Measurements from ENCODE around the gene PATL2. TPM values are rescaled to one million over a fixed set of nuclear protein-coding genes. Genes with fewer than 3 reads are reported as not detected.

The PATL2 gene
- total RNA-seq, 4 donors from 2014 or later, result 0.22 to 3.8 (median 1.7) TPM

DNA sequence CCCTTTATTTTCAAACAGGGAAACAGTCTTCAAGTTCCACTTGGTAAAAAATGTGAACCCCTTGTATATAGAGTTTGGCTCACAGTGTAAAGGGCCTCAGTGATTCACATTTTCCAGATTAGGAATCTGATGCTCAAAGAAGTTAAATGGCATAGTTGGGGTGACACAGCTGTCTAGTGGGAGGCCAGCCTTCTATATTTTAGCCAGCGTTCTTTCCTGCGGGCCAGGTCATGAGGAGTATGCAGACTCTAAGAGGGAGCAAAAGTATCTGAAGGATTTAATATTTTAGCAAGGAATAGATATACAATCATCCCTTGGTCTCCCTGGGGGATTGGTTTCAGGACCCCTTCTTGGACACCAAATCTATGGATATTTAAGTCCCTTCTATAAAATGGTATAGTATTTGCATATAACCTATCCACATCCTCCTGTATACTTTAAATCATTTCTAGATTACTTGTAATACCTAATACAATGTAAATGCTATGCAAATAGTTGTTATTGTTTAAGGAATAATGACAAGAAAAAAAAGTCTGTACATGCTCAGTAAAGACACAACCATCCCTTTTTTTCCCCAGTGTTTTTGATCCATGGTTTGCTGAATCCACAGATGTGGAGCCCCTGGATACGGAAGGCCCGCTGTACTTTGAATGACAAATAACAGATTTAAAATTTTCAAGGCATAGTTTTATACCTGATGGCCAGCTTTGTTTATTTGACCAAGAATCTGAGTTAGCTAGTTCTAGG is 7.2 kb upstream of the PATL2 start:
- no peak overlapping the region for H3K27ac ChIP-seq
- H3K27me3 ChIP-seq, result no peaks in the 10 kb centered on the region
- TF ChIP-seq, protein P1, sequence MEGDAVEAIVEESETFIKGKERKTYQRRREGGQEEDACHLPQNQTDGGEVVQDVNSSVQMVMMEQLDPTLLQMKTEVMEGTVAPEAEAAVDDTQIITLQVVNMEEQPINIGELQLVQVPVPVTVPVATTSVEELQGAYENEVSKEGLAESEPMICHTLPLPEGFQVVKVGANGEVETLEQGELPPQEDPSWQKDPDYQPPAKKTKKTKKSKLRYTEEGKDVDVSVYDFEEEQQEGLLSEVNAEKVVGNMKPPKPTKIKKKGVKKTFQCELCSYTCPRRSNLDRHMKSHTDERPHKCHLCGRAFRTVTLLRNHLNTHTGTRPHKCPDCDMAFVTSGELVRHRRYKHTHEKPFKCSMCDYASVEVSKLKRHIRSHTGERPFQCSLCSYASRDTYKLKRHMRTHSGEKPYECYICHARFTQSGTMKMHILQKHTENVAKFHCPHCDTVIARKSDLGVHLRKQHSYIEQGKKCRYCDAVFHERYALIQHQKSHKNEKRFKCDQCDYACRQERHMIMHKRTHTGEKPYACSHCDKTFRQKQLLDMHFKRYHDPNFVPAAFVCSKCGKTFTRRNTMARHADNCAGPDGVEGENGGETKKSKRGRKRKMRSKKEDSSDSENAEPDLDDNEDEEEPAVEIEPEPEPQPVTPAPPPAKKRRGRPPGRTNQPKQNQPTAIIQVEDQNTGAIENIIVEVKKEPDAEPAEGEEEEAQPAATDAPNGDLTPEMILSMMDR (IDR thresholded peaks at IDR 0.05), result no peak
- TF ChIP-seq POLR2A (IDR thresholded peaks at IDR 0.05), result no peak
- peaks cover 0 to 15% of the 10 kb centered on the region in 2 donors for H3K4me1 ChIP-seq
- DNase-seq, result no peak
- 65 to 67% methylated on average over 4 of the region's 4 CpGs for WGBS, 2 donors
- no peak overlapping the region for H3K4me3 ChIP-seq (replicated peaks in 1 of 3)
- H3K9me3 ChIP-seq, result no peaks in the 10 kb centered on the region
- intact Hi-C loops (cut with DNase I), result no loop called here
- peaks cover 38 to 40% of the 10 kb centered on the region in 2 donors for H3K36me3 ChIP-seq

DNA sequence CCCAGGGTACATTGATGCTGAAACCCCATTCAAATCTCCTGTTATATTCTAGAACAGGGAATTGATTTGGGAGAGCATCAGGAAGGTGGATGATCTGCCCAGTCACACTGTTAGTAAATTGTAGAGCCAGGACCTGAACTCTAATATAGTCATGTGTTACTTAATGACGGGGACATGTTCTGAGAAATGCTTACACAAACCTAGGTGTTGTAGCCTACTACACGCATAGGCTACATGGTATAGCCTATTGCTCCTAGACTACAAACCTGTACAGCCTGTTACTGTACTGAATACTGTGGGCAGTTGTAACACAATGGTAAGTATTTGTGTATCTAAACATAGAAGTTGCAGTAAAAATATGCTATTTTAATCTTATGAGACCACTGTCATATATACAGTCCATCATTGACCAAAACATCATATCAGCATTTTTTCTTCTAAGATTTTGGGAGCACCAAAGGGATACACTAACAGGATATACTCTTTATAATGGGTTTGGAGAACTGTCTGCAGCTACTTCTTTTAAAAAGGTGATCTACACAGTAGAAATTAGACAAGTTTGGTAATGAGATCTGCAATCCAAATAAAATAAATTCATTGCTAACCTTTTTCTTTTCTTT is 6.0 kb upstream of the PATL2 start:
- 78 to 84% methylated on average over 2 of the region's 2 CpGs for WGBS, 2 donors
- no peaks in the 10 kb centered on the region for H3K9me3 ChIP-seq
- intact Hi-C loops (cut with DNase I), result no loop called here
- H3K4me1 ChIP-seq, result peaks cover 0 to 17% of the 10 kb centered on the region in 2 donors
- DNase-seq, result no peak
- H3K27ac ChIP-seq, result no peak overlapping the region
- no peak overlapping the region for H3K4me3 ChIP-seq (replicated peaks in 1 of 3)
- no peaks in the 10 kb centered on the region for H3K27me3 ChIP-seq
- TF ChIP-seq, protein P1 (IDR thresholded peaks at IDR 0.05), result no peak
- no peak for TF ChIP-seq POLR2A (IDR thresholded peaks at IDR 0.05)
- H3K36me3 ChIP-seq, result peaks cover 38 to 40% of the 10 kb centered on the region in 2 donors

DNA sequence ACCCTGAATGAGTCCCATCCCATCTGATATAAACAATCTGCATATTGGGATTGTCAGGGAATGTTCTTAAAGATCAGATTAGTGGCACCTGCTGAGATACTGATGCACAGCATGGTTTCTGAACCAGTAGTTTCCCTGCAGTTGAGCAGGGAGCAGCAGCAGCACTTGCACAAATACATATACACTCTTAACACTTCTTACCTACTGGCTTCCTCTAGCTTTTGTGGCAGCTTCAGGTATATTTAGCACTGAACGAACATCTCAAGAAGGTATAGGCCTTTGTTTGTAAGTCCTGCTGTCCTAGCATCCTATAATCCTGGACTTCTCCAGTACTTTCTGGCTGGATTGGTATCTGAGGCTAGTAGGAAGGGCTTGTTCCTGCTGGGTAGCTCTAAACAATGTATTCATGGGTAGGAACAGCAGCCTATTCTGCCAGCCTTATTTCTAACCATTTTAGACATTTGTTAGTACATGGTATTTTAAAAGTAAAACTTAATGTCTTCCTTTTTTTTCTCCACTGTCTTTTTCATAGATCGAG is 4.7 kb upstream of the PATL2 start:
- no peak overlapping the region for H3K4me3 ChIP-seq (replicated peaks in 1 of 3)
- H3K4me1 ChIP-seq, result peaks cover 0 to 17% of the 10 kb centered on the region in 2 donors
- TF ChIP-seq, protein P1 (IDR thresholded peaks at IDR 0.05), result no peak
- TF ChIP-seq POLR2A (IDR thresholded peaks at IDR 0.05), result no peak
- H3K9me3 ChIP-seq, result no peaks in the 10 kb centered on the region
- H3K27ac ChIP-seq, result no peak overlapping the region
- no peaks in the 10 kb centered on the region for H3K27me3 ChIP-seq
- 89 to 94% methylated on average over 2 of the region's 2 CpGs for WGBS, 2 donors
- intact Hi-C loops (cut with DNase I), result no loop called here
- no peak for DNase-seq
- H3K36me3 ChIP-seq, result peaks cover 38 to 40% of the 10 kb centered on the region in 2 donors

DNA sequence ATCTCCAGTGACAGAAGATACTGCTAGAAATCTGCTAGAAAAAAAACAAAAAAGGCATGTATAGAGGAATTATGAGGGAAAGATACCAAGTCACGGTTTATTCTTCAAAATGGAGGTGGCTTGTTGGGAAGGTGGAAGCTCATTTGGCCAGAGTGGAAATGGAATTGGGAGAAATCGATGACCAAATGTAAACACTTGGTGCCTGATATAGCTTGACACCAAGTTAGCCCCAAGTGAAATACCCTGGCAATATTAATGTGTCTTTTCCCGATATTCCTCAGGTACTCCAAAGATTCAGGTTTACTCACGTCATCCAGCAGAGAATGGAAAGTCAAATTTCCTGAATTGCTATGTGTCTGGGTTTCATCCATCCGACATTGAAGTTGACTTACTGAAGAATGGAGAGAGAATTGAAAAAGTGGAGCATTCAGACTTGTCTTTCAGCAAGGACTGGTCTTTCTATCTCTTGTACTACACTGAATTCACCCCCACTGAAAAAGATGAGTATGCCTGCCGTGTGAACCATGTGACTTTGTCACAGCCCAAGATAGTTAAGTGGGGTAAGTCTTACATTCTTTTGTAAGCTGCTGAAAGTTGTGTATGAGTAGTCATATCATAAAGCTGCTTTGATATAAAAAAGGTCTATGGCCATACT is 4.1 kb upstream of the PATL2 start:
- intact Hi-C loops (cut with DNase I), result no loop called here
- peaks cover 38 to 40% of the 10 kb centered on the region in 2 donors for H3K36me3 ChIP-seq
- peaks cover 0 to 17% of the 10 kb centered on the region in 2 donors for H3K4me1 ChIP-seq
- no peak for DNase-seq
- no peak overlapping the region for H3K4me3 ChIP-seq (replicated peaks in 1 of 3)
- TF ChIP-seq, protein P1 (IDR thresholded peaks at IDR 0.05), result no peak
- TF ChIP-seq POLR2A (IDR thresholded peaks at IDR 0.05), result no peak
- no peaks in the 10 kb centered on the region for H3K27me3 ChIP-seq
- peak overlapping the region in 2 of 3 donors; percentile 8 to 99 for H3K27ac ChIP-seq
- H3K9me3 ChIP-seq, result no peaks in the 10 kb centered on the region
- 81 to 82% methylated on average over 6 of the region's 6 CpGs for WGBS, 2 donors

All from thyroid gland (tissue), 4 donors.